Calu3 (cell line): ENCODE data around the gene OR10H4. TPM values are rescaled to one million over a fixed set of nuclear protein-coding genes. Genes with fewer than 3 reads are reported as not detected.

Experiments
- BruUV-seq: library from RNA; stranded (reverse); fragments of 400-500 nt; replicated peaks from 2 replicates; lab custom pipeline; 2021; lab: Mats Ljungman, UMichigan
- CTCF ChIA-PET: fragments of 300-600 bp; sonication (Branson Sonifier 250); formaldehyde crosslinking; loops from one replicate; lab custom pipeline; 2022; ENCODE audit warnings: antibody characterized with exemption; lab: Charles Lee
- DNase-seq: peaks from one replicate; pipeline ENCODE4 v3.0.0; 2022
- H3K27ac Mint-ChIP-seq: one replicate; pipeline ENCODE4 v1.8.0; 2022; ENCODE audit warnings: mixed read lengths; ENCODE audit not compliant: unreplicated experiment
- H3K27me3 Mint-ChIP-seq: one replicate; pipeline ENCODE4 v1.8.0; 2022; ENCODE audit warnings: mixed read lengths; ENCODE audit not compliant: unreplicated experiment
- H3K36me3 Mint-ChIP-seq: one replicate; pipeline ENCODE4 v1.8.0; 2022; ENCODE audit warnings: mild to moderate bottlenecking, moderate library complexity, mixed read lengths; ENCODE audit not compliant: insufficient read depth, unreplicated experiment
- H3K4me1 Mint-ChIP-seq: one replicate; pipeline ENCODE4 v1.8.0; 2022; ENCODE audit warnings: mild to moderate bottlenecking, low read depth, mixed read lengths; ENCODE audit not compliant: unreplicated experiment
- H3K4me3 Mint-ChIP-seq: one replicate; pipeline ENCODE4 v1.8.0; 2022; ENCODE audit warnings: mild to moderate bottlenecking, low read depth, moderate library complexity, mixed read lengths; ENCODE audit not compliant: unreplicated experiment
- H3K9me3 Mint-ChIP-seq: one replicate; pipeline ENCODE4 v1.8.0; 2022; ENCODE audit warnings: low read depth, mixed read lengths; ENCODE audit not compliant: unreplicated experiment
- intact Hi-C: fragments of 100-400 bp; cut with micrococcal nuclease; formaldehyde crosslinking; loops from one replicate; pipeline ENCODE4 v1.10.0; 2022; ENCODE audit not compliant: unreplicated experiment
- total RNA-seq: library from RNA; stranded (reverse); gene quantifications from 2 replicates; pipeline ENCODE4 v1.2.3, GENCODE V29; 2022
- TF ChIP-seq, protein P1 (sequence below): fragments of 200-600 bp; IDR thresholded peaks from one replicate; pipeline ENCODE4 v1.8.0; 2022; ENCODE audit warnings: antibody characterized with exemption; ENCODE audit not compliant: unreplicated experiment

OR10H4 gene
- total RNA-seq, 1 experiment from 2014 or later = not detected

DNA sequence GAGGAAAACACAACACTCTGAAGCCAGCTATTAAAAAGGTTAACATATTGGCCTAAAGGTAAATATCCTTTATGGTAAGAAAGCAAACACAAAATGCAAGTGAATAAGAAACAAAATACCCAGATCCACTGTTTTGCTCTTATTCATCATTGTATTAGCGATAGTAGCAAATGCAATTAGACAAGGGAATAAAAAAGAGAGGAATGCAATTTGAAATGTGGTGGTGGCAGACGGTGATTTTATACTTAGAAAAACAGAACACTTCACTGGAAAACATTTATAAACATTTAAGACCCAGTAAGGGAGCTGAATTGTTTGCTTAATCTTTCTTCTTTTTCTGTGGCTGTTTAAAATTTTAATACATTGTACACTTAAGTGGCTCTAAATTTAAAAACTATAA lies 33.7 kb upstream of the OR10H4 start:
- no peak for DNase-seq
- peaks cover 3% of the 10 kb centered on the region for H3K9me3 Mint-ChIP-seq
- H3K36me3 Mint-ChIP-seq = no peaks in the 10 kb centered on the region
- no peak overlapping the region for H3K27ac Mint-ChIP-seq
- no peaks in the 10 kb centered on the region for H3K27me3 Mint-ChIP-seq
- no TSS peak for BruUV-seq
- CTCF ChIA-PET = no interaction called here
- H3K4me3 Mint-ChIP-seq = no peak overlapping the region
- intact Hi-C loops = no loop called here
- no peaks in the 10 kb centered on the region for H3K4me1 Mint-ChIP-seq
- TF ChIP-seq, protein P1, sequence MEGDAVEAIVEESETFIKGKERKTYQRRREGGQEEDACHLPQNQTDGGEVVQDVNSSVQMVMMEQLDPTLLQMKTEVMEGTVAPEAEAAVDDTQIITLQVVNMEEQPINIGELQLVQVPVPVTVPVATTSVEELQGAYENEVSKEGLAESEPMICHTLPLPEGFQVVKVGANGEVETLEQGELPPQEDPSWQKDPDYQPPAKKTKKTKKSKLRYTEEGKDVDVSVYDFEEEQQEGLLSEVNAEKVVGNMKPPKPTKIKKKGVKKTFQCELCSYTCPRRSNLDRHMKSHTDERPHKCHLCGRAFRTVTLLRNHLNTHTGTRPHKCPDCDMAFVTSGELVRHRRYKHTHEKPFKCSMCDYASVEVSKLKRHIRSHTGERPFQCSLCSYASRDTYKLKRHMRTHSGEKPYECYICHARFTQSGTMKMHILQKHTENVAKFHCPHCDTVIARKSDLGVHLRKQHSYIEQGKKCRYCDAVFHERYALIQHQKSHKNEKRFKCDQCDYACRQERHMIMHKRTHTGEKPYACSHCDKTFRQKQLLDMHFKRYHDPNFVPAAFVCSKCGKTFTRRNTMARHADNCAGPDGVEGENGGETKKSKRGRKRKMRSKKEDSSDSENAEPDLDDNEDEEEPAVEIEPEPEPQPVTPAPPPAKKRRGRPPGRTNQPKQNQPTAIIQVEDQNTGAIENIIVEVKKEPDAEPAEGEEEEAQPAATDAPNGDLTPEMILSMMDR = no peak

DNA sequence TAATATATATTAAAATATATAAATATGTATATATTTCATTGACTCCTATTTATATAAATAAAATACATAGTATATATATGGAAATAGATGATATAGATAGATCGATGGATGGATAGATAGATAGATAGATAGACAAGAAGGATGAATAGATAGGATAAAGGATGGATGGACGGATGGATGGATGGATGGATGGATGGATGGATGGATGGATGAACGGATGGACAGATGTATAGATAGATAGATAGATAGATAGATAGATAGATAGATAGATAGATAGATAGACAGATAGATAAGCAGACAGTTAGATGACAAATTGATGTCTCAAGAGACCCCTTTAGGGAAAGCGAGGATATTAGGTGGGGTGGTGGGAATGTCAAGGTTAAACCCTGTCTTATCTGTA lies 29.6 kb upstream of the OR10H4 start:
- H3K36me3 Mint-ChIP-seq = no peaks in the 10 kb centered on the region
- H3K4me3 Mint-ChIP-seq = no peak overlapping the region
- intact Hi-C loops = no loop called here
- no peaks in the 10 kb centered on the region for H3K27me3 Mint-ChIP-seq
- peaks cover 3% of the 10 kb centered on the region for H3K9me3 Mint-ChIP-seq
- no peak overlapping the region for H3K27ac Mint-ChIP-seq
- DNase-seq = no peak
- H3K4me1 Mint-ChIP-seq = no peaks in the 10 kb centered on the region
- TF ChIP-seq, protein P1 = no peak
- BruUV-seq = no TSS peak
- CTCF ChIA-PET = interaction anchor here (0.6 kb wide), 1 partner anchor 86 kb away, joined by 5 read pairs; no protein-coding TSS in a partner anchor

DNA sequence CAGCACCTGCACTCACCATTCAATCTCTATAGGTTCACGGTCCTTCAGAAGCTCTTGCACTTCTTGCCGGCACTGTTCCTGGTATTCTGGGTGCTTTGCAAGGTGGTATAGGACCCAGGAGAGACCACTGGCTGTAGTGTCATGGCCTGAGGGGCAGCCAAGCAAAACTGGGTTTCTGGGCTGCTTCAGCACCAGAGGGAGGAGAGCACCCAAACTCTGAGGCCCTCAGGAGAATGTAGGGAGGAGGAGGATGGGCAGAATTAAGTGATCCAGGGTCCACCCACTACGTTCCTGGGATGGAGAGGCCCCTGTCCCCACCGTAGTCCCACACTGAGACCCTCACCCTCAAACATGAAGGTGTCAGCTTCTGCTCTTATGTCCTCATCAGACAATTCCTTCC lies 26.8 kb upstream of the OR10H4 start:
- no peaks in the 10 kb centered on the region for H3K9me3 Mint-ChIP-seq
- DNase-seq = no peak
- TF ChIP-seq, protein P1 = no peak
- no peak overlapping the region for H3K4me3 Mint-ChIP-seq
- no TSS peak for BruUV-seq
- CTCF ChIA-PET = no interaction called here
- no peaks in the 10 kb centered on the region for H3K27me3 Mint-ChIP-seq
- H3K27ac Mint-ChIP-seq = no peak overlapping the region
- intact Hi-C loops = no loop called here
- H3K4me1 Mint-ChIP-seq = no peaks in the 10 kb centered on the region
- no peaks in the 10 kb centered on the region for H3K36me3 Mint-ChIP-seq

DNA sequence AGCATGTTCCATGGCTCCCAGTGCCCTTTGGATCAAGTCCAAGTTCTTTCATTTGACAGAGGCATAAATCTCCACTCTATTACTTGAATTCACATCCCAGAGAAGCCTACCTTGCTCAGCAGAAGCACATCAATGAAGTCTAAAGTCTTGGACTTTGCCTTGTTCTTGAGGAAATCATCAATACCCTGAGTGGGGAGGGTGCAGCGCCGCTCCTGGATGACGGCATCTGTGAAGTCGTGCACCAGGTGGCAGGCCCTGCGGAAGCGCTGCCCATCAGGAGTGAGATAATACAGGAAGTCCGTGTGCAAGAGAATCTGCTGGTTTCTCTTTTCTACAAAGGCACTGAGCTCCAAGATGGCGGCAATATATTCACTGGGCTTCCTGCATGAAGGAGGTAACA lies 25.1 kb upstream of the OR10H4 start:
- H3K27ac Mint-ChIP-seq = no peak overlapping the region
- no peaks in the 10 kb centered on the region for H3K4me1 Mint-ChIP-seq
- no peaks in the 10 kb centered on the region for H3K27me3 Mint-ChIP-seq
- CTCF ChIA-PET = no interaction called here
- BruUV-seq = no TSS peak
- no peak for DNase-seq
- TF ChIP-seq, protein P1 = no peak
- intact Hi-C loops = no loop called here
- no peak overlapping the region for H3K4me3 Mint-ChIP-seq
- H3K36me3 Mint-ChIP-seq = no peaks in the 10 kb centered on the region
- H3K9me3 Mint-ChIP-seq = no peaks in the 10 kb centered on the region
